ENCODE data around the gene CBFB. TPM values are rescaled to one million over a fixed set of nuclear protein-coding genes. Genes with fewer than 3 reads are reported as not detected.
A peak's percentile ranks its signal among the peaks of the same experiment; 100 is the strongest.
"Not testable (repeated sequence)": the region's sequence is repeated elsewhere in the genome, so short reads cannot be mapped to it uniquely, and the experiment has no call there.

Gene CBFB
- total and polyA plus RNA-seq, 2 experiments from 2014 or later = 26.1 to 26.9 TPM

- TF ChIP-seq ETS1 (IDR thresholded peaks at IDR 0.05) (no peak), ZNF331 (CRISPR knock-in tag; IDR thresholded peaks at IDR 0.05; ENCODE audit: low read depth) (no peak), POLR2AphosphoS5 (IDR thresholded peaks at IDR 0.05; ENCODE audit: low read depth) (no peak), EZH2phosphoT487 (IDR thresholded peaks at IDR 0.05; ENCODE audit: unreplicated experiment) (no peak), ZNF114 (CRISPR knock-in tag; IDR thresholded peaks at IDR 0.05) (no peak), EZH2 (IDR thresholded peaks at IDR 0.05; ENCODE audit: low read depth, unreplicated experiment) (no peak)
Measured at GRCh38 chr16:67040906-67041305, 12.0 kb downstream of the CBFB start (continued).

GRCh38 chr16:67041520-67041919 lies 12.6 kb downstream of the CBFB start:
- peak in 1 of 2 experiments; percentile 19; a peak in 2 of 4 replicates for TF ChIP-seq CTCF (conservative IDR thresholded peaks at IDR 0.05; ENCODE audit: low read depth in 2 of 2)
- not testable (repeated sequence) for H3K9me3 Mint-ChIP-seq; H3K27me3 ChIP-seq (ENCODE audit: insufficient read depth); H3K27me3 Mint-ChIP-seq (ENCODE audit: insufficient read depth, low read depth, poor library complexity); H3F3A ChIP-seq (replicated peaks; ENCODE audit: low read depth); H3K27ac ChIP-seq (ENCODE audit: low read depth); H2AFZ ChIP-seq; H3K4me3 Mint-ChIP-seq; H3K36me3 ChIP-seq (ENCODE audit: insufficient read depth); H4K20me1 ChIP-seq (replicated peaks; ENCODE audit: insufficient read depth); H3K9me2 ChIP-seq (ENCODE audit: insufficient read depth); H3K36me3 Mint-ChIP-seq (ENCODE audit: low read depth); H3K4me3 ChIP-seq; H3K4me1 ChIP-seq (ENCODE audit: insufficient read depth); H3K4me2 ChIP-seq
- peaks cover 10% of the 10 kb centered on the region for H3K79me2 ChIP-seq (replicated peaks; ENCODE audit: insufficient read depth)
- peak; percentile 51 for DNase-seq (ENCODE audit: low spot score)
- peak; percentile 51 for ATAC-seq
- Mint-ChIP-seq H3K27ac (0 out of 2 replicates have a peak overlapping the region, but pooled peaks have one; percentile 25), H3K4me1 (peaks cover 11% of the 10 kb centered on the region; the same call in 2 of the 3 replicates)

- peaks cover 10% of the 10 kb centered on the region; the same call in 2 of the 3 replicates for H3K4me1 Mint-ChIP-seq
- peaks cover 5% of the 10 kb centered on the region for H3K4me1 ChIP-seq (ENCODE audit: insufficient read depth)
- ATAC-seq (no peak), DNase-seq (ENCODE audit: low spot score) (no peak)
- no peak overlapping the region for H3K4me3 ChIP-seq
- H3K36me3 Mint-ChIP-seq (ENCODE audit: low read depth) = no peaks in the 10 kb centered on the region
- H3K79me2 ChIP-seq (replicated peaks; ENCODE audit: insufficient read depth) = peaks cover 4% of the 10 kb centered on the region; the same call in 1 of the 2 replicates
- H3K9me2 ChIP-seq (ENCODE audit: insufficient read depth) = no peaks in the 10 kb centered on the region
- H3K4me2 ChIP-seq = no peak overlapping the region
- no peaks in the 10 kb centered on the region; the same call in 1 of the 2 replicates for H4K20me1 ChIP-seq (replicated peaks; ENCODE audit: insufficient read depth)
- H3K27ac ChIP-seq (ENCODE audit: low read depth) = no peak overlapping the region
- no peak overlapping the region for H2AFZ ChIP-seq
- H3K27me3 Mint-ChIP-seq (ENCODE audit: insufficient read depth, low read depth, poor library complexity) = no peaks in the 10 kb centered on the region
- H3K9me3 Mint-ChIP-seq = no peaks in the 10 kb centered on the region
- H3K4me3 Mint-ChIP-seq = no peak overlapping the region
- no peak overlapping the region for H3K27ac Mint-ChIP-seq
- no peak for TF ChIP-seq NANOG (IDR thresholded peaks at IDR 0.05; ENCODE audit: borderline replicate concordance)
- no peak for TF ChIP-seq STAT1 (IDR thresholded peaks at IDR 0.05; ENCODE audit: unreplicated experiment)
- TF ChIP-seq EZH2 (IDR thresholded peaks at IDR 0.05; ENCODE audit: low read depth, unreplicated experiment) = no peak
- no peak for TF ChIP-seq REST (IDR thresholded peaks at IDR 0.05; ENCODE audit: unreplicated experiment)
- TF ChIP-seq POLR2AphosphoS5 (IDR thresholded peaks at IDR 0.05; ENCODE audit: low read depth) = no peak
- no peak for TF ChIP-seq EZH2phosphoT487 (IDR thresholded peaks at IDR 0.05; ENCODE audit: unreplicated experiment)
- TF ChIP-seq ZNF114 (CRISPR knock-in tag; IDR thresholded peaks at IDR 0.05) = no peak
- no peak for TF ChIP-seq JUNB (IDR thresholded peaks at IDR 0.05; ENCODE audit: unreplicated experiment)
- TF ChIP-seq ETS1 (IDR thresholded peaks at IDR 0.05) = no peak
- TF ChIP-seq CTCF (conservative IDR thresholded peaks at IDR 0.05; ENCODE audit: low read depth in 2 of 2) = no peak
- no peaks in the 10 kb centered on the region for H3F3A ChIP-seq (replicated peaks; ENCODE audit: low read depth)
- no peaks in the 10 kb centered on the region for H3K27me3 ChIP-seq (ENCODE audit: insufficient read depth)
- H3K36me3 ChIP-seq (ENCODE audit: insufficient read depth) = no peaks in the 10 kb centered on the region
Measured at GRCh38 chr16:67043420-67043819, 14.5 kb downstream of the CBFB start.

Data from GM23338 (cell line).